Measurements from ENCODE around the gene CEP131. TPM values are rescaled to one million over a fixed set of nuclear protein-coding genes. Genes with fewer than 3 reads are reported as not detected.

CEP131 gene
- total RNA-seq, 4 donors from 2014 or later: 5.5 to 8.1 (median 6.0) TPM

DNA sequence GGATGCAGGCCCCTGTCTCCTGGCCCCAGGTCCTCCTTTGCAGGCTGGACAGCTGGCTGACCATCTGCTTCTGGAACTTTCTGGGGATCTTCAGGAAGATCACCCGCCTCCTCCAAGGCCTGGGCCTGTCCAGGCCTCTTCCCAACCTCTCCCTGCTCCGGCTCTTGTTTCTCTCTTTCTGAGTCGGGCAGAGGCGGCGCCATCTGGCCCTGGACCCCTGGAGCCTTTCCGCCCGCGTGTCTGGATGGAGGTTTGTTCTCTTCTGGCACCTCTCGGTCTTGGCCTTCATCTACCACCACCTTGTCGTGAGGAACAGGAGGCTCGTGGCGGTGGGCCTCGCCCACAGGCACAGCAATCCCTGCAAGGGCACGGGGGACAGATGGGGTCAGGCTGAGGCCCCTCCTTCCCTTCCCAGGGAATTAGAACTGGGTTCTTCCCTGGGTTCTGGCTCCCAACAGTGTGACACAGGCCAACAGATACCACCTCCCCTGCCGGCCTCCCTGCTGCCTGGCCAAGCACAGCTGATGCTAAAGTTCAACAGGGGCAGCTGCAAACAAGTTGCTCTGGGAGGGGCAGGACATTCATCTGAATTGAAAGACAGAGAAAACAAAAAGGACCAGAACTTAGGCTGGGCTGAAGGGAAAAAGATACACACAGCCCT lies 29.7 kb upstream of the CEP131 start:
- Histone ChIP-seq H3K9me3 (no peaks in the 10 kb centered on the region), H3K27me3 (no peaks in the 10 kb centered on the region), H3K36me3 (peaks cover 8 to 50% (median 14%) of the 10 kb centered on the region in 3 donors), H3K4me1 (peaks cover 13 to 38% (median 22%) of the 10 kb centered on the region in 3 donors), H3K27ac (no peak overlapping the region), H3K4me3 (no peak overlapping the region)
- intact Hi-C loops (cut with DNase I): loop anchor here (5.0 kb wide), 1 partner anchor 230 kb away; no protein-coding TSS in a partner anchor
- TF ChIP-seq POLR2A (IDR thresholded peaks at IDR 0.05): no peak
- TF ChIP-seq, protein P1, sequence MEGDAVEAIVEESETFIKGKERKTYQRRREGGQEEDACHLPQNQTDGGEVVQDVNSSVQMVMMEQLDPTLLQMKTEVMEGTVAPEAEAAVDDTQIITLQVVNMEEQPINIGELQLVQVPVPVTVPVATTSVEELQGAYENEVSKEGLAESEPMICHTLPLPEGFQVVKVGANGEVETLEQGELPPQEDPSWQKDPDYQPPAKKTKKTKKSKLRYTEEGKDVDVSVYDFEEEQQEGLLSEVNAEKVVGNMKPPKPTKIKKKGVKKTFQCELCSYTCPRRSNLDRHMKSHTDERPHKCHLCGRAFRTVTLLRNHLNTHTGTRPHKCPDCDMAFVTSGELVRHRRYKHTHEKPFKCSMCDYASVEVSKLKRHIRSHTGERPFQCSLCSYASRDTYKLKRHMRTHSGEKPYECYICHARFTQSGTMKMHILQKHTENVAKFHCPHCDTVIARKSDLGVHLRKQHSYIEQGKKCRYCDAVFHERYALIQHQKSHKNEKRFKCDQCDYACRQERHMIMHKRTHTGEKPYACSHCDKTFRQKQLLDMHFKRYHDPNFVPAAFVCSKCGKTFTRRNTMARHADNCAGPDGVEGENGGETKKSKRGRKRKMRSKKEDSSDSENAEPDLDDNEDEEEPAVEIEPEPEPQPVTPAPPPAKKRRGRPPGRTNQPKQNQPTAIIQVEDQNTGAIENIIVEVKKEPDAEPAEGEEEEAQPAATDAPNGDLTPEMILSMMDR (IDR thresholded peaks at IDR 0.05): no peak
- DNase-seq: no peak
- 86 to 87% methylated on average over 8 to 9 of the region's 15 CpGs for WGBS, 2 donors

DNA sequence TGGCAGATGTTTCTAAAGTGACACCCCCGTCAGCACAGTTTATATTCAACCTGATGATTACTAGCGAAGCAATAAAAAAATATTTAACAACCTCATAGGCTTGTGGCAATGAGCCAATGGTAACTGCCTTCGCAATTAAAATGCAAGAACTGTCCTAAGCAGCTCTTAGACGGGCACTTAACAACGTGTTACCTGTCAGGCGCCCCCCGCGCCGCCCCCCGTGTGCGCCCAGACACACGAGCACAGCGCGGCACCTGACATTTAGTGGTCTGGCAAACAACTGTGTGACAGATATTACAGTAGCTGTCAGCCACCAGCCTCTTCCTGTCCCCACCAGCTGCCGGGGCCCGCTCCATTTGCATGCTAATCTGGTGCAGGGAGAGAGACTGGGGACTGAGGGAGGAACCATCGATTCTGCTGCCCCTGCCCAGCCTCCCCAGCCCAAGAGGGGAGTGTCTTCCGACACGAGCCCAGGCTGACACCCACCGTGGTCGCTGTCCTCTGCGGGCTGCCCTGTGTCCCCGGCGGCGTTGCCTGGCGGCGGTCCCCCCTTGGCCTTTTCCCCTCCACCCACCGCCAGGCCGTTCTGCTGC lies 29.0 kb upstream of the CEP131 start:
- Histone ChIP-seq H3K4me3 (no peak overlapping the region), H3K27me3 (no peaks in the 10 kb centered on the region), H3K4me1 (peaks cover 13 to 35% (median 22%) of the 10 kb centered on the region in 3 donors), H3K9me3 (no peaks in the 10 kb centered on the region), H3K27ac (no peak overlapping the region), H3K36me3 (peaks cover 8 to 48% (median 14%) of the 10 kb centered on the region in 3 donors)
- no peak for DNase-seq
- WGBS, 2 donors: 79 to 93% methylated on average over 17 to 24 of the region's 29 CpGs
- TF ChIP-seq, protein P1 (IDR thresholded peaks at IDR 0.05): no peak
- no peak for TF ChIP-seq POLR2A (IDR thresholded peaks at IDR 0.05)
- intact Hi-C loops (cut with DNase I): loop anchor here (5.0 kb wide), 1 partner anchor 230 kb away; no protein-coding TSS in a partner anchor

DNA sequence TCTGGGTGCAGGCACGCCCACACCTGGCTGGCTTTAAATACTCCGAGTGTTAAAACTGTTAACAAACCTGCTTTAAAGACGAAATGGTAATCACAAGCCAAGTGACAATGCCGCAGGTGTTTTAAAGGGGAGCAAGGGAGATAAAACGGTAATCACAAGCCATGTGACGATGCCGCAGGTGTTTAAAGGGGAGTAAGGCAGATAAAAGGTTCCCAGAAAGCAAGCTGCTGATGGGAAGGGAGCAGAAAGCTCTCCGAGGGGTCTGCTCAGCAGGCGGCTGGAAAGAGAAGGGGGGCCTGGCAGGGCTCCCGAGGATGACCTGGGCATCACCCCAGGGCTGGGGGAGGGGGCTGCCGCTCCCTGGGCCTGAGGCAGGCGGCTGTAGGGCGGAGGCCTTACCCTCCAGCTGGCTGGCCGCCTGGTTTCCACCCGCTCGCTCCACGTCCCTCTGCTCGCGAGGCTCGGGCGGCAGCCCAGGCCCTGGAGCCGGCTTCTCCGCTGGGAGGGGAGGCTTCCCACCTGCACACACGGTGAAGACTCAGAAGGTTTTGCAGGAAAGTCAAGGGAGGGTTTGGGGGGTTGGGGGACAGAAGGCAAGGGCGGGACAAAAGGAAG lies 28.4 kb upstream of the CEP131 start:
- H3K27ac ChIP-seq: no peak overlapping the region
- no peak for DNase-seq

DNA sequence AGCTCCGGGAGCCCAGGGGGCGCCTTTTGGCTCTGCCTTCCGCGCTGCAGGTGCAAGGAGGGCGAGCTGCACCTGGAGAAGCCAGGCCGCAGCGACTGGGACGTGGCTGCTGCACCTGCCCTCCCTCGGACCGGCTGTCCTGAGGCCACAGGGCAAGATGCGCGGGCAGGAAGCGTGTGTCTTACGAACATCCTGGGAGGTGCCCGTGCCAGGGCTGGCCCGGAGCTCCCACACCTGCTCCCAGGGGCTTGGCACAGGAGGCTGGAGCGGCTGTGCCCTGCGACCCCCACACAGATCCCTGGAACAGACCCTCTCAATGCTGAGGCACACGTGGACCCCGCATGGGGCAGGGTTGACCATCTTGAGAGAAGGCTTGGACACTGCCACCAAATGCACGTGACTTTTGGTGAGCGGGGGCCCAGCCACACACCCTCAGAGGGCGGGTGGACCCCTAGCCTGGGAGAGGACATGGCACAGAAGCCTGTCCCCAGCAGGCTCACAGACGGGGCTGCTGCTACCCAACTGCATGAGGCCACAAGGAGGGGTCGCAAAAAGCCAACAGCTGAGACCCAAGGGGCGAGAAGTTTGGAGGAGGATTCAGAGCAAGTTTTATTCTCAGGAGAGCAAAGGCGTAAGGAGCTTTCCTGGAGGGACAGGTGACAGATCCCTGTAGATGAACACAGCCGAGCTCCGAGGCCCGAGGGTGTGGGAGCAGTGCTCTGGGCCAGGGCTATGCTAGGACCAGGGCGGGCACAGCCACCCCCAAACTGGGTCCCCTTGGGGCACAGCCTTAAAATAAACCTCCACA lies 27.7 kb upstream of the CEP131 start:
- Histone ChIP-seq H3K27ac (no peak overlapping the region), H3K4me1 (peaks cover 5 to 21% (median 11%) of the 10 kb centered on the region in 3 donors), H3K9me3 (no peaks in the 10 kb centered on the region), H3K4me3 (no peak overlapping the region), H3K27me3 (no peaks in the 10 kb centered on the region), H3K36me3 (peaks cover 8 to 56% (median 14%) of the 10 kb centered on the region in 3 donors)
- intact Hi-C loops (cut with DNase I): loop anchor here (5.0 kb wide), 1 partner anchor 232 kb away; no protein-coding TSS in a partner anchor
- 80 to 93% methylated on average over 9 to 16 of the region's 31 CpGs for WGBS, 2 donors
- TF ChIP-seq, protein P1 (IDR thresholded peaks at IDR 0.05): no peak
- TF ChIP-seq POLR2A (IDR thresholded peaks at IDR 0.05): no peak
- DNase-seq: no peak

More for the DNA sequence above, 28.4 kb upstream of the CEP131 start:
- WGBS, 2 donors: 70 to 84% methylated on average over 11 to 17 of the region's 25 CpGs
- Histone ChIP-seq H3K4me3 (no peak overlapping the region), H3K4me1 (peaks cover 12 to 29% (median 18%) of the 10 kb centered on the region in 3 donors), H3K36me3 (peaks cover 8 to 49% (median 14%) of the 10 kb centered on the region in 3 donors), H3K9me3 (no peaks in the 10 kb centered on the region), H3K27me3 (no peaks in the 10 kb centered on the region)
- TF ChIP-seq POLR2A (IDR thresholded peaks at IDR 0.05): no peak
- TF ChIP-seq, protein P1 (IDR thresholded peaks at IDR 0.05): no peak
- intact Hi-C loops (cut with DNase I): loop anchor here (5.0 kb wide), 1 partner anchor 231 kb away; no protein-coding TSS in a partner anchor
